Hematopoietic multipotent progenitor cell treated with erythropoietin and hydrocortisone succinate and interleukin-3 and kit ligand, for 6 days (in vitro differentiated cells): ENCODE measurements around the gene DNAH1.

Experiments
- DNase-seq: peaks from one replicate; pipeline ENCODE4 v3.0.0-alpha.2; 2015

DNAH1 gene

DNA sequence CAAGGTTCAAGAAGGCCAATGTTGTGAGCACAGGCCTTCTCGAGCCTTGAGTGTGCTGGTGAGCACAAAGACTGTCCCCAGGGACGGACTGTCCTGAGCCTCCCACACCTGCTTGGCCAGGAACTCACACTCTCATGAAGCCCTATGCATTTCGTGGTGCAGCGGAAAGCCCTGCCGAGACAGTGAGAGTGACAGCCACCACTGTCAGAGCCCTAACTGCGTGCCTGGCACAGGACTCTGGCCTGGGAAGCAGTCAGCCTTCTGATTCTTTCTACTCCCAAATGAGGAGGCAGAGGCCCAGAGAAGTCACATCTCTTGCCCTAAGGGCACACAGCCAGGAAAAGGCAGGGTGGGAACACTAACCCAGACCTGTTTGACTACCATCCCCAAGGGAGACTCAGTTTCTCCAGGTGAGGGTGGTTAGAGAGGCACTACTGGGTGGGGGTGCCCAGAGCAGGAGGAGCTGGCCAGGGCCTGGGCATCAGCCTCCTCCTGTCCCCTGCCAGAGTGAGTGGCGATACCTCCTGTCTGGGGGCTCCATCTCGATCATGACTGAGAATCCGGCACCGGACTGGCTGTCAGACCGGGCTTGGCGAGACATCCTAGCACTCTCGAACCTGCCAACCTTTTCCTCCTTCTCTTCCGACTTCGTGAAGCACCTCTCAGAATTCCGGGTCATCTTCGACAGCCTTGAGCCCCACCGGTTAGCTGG lies 78.0 kb downstream of the DNAH1 start:
- no peak for DNase-seq

DNA sequence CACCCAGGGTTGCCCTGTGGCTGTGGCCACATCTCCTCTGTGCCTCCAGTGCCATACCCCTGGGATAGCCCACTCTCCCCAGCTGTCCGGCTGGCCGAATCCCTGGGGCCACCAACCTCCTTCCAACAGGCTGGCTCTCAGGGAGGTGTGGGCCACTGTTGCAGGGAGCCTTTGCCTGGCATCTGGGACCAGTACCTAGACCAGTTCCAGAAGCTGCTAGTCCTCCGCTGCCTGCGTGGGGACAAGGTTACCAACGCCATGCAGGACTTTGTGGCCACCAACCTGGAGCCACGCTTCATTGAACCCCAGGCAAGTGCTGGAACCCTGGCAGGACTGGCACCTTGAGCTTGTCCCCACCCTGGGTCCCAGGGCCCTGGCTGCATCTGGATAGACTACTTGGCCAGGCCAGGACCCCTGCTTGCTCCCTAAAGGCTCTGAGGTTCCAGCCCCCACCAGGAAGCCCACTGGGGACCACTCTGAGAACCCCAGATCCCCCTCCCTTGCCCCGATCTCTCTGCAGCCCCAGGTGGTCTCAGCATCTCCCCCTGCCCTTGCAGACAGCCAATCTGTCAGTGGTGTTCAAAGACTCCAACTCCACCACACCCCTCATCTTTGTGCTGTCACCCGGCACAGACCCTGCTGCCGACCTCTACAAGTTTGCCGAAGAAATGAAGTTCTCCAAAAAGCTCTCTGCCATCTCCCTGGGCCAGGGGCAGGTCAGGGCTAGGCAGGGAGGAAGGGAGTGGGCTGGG lies 78.8 kb downstream of the DNAH1 start:
- DNase-seq: no peak

DNA sequence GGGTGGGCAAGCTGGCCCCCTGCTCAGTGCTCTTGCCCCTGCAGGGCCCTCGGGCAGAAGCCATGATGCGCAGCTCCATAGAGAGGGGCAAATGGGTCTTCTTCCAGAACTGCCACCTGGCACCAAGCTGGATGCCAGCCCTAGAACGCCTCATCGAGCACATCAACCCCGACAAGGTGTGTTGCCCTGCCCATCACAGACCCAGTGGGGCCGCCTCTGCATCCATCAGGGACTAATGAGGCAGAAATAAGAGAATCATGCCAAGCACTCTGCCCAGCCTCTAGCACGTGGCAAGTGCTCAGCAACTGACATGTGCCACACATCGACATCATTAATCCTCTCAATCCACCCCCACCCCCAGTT lies 79.4 kb downstream of the DNAH1 start:
- DNase-seq: no peak

DNA sequence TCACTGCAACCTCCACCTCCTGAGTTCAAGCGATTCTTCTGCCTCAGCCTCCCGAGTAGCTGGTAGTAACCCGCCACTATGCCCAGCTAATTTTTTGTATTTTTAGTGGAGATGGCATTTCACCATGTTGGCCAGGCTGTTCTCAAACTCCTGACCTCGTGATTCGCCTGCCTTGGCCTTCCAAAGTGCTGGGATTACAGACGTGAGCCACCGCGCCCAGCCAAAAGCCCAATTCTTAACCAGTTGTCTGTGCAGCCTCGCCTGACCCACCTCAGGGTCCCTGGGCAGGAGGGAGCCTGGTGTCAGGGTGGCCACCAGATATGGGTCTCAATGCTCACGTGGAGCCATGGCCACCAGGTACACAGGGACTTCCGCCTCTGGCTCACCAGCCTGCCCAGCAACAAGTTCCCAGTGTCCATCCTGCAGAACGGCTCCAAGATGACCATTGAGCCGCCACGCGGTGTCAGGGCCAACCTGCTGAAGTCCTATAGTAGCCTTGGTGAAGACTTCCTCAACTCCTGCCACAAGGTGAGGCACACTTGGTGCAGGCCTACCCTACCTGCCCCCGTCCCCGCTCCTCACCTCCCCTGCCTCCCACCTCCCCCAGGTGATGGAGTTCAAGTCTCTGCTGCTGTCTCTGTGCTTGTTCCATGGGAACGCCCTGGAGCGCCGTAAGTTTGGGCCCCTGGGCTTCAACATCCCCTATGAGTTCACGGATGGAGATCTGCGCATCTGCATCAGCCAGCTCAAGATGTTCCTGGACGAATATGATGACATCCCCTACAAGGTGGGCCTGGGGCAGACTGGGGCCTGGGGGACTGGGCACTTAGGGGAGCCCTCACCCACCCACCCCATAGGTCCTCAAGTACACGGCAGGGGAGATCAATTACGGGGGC lies 80.1 kb downstream of the DNAH1 start:
- DNase-seq: no peak

DNA sequence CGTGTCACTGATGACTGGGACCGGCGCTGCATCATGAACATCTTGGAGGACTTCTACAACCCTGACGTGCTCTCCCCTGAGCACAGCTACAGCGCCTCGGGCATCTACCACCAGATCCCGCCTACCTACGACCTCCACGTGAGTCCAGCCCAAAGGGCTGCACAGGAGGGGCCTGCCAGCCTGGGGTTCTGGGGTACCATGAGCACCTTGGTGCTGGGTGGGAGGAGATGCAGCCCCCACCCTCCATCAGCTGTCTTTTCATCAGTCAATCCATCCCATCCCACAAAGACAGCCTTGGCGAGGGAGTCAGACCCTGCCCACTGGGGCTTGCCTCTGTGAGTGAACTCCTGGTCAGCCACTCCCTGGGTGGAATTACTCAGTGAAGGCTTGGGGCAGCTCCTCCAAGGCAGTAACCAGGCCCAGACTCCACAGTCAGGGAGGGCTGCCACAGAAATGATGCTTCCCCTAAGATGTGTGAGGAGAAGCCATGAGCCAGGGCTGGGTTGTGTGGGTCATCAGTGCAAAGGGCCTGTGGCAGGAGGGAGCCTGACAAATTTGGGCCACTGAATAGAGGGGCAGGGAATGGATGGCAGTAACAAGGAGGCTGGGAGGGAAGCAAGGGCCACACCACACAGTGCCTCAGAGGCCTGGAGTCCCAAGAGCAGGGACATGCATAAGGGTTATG lies 80.9 kb downstream of the DNAH1 start:
- DNase-seq: no peak

DNA sequence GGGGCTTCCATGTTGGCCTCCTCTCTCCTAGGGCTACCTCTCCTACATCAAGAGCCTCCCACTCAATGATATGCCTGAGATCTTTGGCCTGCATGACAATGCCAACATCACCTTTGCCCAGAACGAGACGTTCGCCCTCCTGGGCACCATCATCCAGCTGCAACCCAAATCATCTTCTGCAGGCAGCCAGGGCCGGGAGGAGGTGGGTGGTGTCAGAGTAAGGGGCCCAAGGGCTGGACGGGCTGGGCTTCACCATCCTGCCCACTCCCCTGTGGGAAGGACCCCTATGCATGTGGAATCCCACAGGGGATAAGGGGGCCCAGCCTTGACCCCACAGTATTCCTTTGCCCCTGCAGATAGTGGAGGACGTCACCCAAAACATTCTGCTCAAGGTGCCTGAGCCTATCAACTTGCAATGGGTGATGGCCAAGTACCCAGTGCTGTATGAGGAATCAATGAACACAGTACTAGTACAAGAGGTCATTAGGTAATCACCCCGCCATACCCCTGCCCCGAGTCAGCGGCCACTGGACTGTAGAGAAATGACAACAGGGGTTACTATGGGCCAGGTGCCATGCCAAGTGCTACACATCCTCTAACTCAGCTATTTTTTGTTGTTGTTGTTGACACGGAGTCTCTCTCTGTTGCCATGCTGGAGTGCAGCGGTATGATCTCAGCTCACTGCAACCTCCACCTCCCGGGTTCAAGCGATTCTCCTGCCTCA lies 81.7 kb downstream of the DNAH1 start:
- DNase-seq: no peak

DNA sequence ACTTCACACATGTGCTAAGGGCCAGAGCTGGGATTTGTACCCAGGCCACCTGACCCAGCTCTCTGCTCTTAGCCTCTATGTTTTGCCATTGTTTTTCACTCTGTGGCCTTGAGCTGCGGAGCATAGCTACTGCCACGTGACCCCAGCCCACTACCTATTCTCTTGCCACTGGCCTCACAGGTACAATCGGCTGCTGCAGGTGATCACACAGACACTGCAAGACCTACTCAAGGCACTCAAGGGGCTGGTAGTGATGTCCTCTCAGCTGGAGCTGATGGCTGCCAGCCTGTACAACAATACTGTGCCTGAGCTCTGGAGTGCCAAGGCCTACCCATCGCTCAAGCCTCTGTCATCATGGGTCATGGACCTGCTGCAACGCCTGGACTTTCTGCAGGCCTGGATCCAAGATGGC lies 82.6 kb downstream of the DNAH1 start:
- no peak for DNase-seq

DNA sequence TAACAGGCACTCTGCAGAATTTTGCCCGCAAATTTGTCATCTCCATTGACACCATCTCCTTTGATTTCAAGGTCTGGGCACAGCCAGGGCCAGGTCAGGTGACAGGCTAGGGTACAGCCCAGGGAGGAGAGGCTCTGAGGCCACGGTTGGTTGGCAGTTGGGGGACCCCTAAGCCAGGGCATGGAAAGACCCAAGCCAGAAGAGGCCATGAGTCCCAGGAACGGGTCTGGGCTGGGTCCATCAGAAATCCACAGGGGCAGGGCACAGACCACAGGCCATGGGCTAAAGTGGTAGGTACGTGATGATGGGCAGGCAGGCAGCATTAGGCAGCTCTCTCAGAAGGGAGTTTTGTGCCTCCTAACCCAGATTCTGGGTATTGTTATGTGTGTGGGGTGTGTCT lies 83.0 kb downstream of the DNAH1 start:
- no peak for DNase-seq

DNA sequence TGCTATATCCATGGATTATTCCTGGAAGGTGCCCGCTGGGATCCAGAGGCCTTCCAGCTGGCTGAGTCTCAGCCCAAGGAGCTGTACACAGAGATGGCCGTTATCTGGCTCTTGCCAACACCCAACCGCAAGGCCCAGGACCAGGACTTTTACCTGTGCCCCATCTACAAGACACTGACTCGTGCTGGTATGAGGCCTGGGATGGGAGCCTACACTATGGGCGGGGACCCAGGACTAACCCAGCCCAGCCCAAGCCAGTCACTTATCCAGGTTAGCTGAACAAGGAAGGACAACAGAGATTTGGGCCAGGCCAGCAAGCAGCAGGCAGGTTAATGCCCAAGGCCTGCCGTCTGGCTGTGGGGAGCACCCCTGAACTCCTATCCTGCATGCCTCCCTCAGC lies 83.5 kb downstream of the DNAH1 start:
- no peak for DNase-seq

DNA sequence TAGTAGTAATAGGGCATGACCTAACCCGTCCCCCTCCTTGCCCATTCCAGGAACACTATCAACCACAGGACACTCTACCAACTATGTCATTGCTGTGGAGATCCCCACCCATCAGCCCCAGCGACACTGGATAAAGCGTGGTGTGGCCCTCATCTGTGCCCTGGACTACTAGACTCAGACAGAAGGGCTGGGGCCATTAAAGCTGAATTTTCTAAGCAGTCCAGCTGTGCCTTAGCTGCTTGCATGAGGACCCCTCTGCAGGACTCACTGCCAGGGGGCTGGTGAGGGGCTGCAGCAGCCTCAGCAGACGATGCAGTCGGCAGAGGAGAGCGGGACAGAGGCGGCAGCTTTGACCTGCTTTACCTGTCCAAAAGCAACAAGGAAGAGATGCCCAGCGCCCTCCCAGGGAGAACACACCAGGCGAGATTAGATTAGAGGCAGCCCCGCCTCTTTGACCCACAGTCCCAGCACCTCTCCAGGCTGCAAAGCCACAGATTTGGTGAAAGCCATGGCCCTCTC lies 84.2 kb downstream of the DNAH1 start:
- peak; percentile 85 for DNase-seq

DNA sequence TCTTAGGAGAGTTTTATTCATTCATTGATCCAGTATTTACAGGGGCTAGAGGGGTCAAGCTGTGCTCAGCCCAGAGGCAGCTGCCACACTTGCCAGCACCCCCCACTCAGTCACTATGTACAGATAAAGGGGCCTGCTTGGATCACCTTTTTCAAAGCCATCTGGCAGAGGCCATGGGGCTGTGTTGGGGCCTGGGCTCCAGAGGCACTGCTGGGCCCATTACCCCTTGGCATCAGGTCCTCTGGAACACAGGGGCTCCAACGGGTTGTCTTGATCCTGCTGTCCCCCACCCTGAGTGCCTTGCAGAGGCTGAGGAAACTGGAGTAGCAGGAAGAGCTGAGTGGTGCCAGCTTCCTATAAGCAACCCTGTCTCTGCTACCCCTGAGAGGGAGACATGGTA lies 84.9 kb downstream of the DNAH1 start:
- DNase-seq: no peak

DNA sequence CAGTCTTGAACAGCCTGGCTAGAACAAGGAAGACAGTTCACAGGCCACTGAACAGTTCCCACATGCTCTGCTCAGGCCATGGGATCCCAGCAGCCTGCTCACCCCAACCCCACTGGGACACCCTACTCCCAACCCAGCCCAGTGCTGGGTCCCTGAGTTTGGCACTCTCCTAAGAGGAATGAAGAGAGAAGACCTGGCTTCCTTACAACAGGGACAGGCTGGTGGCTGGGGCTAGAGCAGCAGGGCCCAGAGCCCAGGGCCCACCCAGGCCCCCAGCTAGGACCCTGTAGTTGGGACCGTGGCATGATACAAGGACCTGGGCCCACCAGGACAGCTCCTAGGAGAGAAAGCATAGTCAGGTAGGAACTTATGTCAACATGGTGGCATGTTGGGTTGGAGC lies 85.4 kb downstream of the DNAH1 start:
- DNase-seq: no peak

DNA sequence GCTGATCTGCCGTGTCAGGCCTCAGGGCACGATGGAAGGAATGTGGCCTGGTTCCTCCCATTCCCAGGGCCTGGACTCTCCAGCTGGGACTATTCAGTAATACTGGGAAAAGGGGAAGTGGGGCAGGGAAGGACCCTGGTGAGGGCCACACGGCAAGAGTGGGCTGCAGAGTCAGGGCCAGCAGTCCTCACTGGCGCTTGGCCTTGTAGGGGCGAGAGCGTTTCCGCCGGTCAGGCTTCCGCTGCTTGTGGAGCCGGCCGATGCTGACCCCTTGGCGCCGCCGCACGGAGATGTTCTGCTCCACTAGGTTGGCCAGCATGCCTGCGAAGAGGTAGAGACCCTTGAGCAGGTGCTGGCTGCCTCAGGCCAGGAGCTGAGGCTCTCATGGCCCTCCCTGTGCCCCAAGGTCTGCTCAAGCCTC lies 86.0 kb downstream of the DNAH1 start:
- DNase-seq: no peak

DNA sequence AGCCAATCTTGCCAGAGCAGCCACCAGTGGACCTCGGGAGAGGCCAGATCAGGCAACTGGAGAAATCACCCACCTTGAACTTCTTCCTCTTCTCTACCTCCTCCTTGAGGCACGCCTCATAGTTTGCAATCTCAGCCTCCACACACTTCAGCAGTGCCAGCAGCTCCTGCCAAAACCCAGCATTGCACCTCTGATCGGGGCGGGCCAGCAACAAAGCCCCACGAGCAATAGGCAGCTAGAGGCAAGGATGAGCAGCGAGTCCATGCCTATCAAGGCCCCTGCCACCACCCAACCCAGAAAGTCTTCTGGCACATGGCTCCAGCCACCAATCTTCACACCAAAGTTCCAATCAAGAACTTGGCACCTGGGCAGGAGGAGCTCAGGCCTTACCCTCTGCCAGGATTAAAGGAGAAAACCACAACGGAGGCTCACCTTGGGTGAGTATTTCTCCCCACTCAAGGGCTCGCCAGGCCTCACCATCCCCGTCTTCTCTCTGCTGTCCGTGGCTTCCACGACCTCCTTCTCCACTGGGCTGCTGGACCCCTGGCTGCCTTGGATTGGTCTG lies 86.7 kb downstream of the DNAH1 start:
- no peak for DNase-seq

DNA sequence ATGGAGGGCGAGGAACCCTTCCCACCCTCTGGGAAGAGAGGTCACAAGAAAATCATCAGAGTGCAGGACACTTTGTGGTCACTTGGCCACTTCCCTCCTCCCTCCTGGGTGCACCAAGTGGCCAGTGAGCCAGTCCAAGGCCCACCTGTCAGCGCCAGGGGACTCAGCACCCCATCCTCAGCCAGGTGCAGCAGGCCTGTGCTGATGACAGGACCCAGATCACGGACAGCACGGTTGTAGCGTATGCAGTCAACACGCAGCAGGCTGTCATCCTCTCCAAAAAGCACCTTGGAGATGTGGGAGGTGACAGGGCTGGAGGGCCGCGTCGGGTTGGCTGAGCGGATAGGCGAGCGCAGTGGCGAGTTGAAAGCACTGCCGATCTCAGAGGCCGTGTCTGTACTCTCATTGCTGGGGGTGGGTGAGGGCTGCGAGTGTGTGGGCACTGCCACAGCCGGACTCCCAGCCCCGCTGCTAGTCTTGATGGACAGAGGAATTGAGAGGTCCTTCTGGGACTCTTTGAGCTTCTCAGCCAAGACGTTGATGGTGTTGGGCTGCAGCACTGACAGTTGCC lies 87.2 kb downstream of the DNAH1 start:
- no peak for DNase-seq

DNA sequence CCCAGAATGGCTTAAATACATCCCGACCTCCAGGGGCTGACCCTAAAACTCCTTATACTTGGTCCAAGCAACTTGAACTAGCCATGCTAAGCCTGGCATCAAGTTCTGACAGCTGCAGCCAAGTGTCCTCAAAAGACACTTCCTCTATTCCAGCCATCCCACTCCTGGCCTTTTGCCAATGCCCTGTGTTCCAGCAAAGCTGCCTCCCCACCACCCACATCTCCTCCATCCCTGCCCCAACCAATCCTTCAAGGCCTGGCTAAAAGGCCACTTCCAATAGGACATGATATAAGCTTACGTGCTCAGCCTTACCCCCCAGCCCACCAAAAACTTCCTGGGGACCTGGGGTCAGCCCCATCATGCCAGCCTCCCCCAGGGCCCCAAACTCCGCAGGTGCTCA lies 87.8 kb downstream of the DNAH1 start:
- DNase-seq: no peak

DNA sequence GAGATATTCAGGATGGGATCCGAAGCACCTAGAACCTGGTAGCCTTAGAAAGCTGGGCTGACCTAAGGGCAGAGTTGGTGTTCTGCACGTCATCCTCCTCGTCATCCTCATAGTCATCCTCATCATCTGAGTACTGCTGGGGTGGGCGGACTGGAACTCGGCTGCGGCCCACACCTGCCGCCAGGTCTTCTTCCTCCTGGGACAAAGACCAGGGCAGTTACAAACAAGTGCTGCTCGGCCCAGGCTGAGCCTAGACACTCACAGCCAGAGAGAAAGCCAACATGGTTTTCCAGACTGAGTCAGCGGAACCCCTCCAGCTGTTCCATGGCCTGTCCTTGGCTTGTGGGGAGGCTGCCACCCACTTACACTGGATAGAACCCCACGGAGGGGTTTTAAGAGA lies 88.3 kb downstream of the DNAH1 start:
- DNase-seq: no peak

DNA sequence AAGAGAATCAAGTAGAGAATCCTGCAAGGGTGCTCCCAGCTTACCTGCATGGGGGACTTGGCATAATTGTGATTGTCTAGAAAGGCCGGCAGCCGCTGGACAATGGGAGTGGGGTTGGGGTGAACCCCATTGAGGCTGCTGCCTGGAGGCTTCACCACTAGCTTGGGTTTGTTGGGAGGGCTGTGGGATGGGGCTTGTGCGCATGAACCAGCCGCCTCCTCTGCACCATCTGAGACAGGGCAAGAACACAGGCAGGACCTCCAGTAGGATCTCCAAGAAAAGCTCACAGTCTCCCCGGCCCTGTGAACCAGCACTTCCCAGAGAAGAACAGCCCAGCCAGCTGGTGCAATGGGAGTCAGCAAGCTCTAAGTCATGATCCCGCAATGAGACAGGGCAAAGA lies 88.9 kb downstream of the DNAH1 start:
- no peak for DNase-seq

DNA sequence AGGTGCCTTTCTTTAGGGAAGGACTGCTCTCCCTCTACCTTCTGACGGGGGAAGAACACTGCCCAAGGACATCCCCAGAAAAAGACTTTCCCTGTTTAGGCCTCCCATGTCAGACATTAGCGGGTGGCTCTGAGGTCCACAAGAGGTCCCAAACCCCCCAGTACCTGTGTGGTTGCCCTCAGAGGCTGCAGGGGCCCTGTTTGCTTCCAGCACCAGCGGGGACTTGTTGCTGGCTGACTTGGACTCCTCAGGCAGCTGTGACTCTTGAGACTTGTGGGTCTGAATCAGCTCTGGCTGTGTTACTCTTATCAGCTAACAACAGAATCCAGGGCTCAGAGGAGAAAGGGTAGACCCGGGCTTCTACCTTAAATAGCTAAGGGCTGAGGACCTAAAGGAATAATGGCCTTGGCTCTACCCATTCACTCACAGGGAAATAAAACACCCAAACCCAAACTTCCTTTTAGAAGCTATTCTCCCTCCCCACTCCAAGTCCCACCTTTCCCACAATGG lies 89.5 kb downstream of the DNAH1 start:
- DNase-seq: peak; percentile 82

DNA sequence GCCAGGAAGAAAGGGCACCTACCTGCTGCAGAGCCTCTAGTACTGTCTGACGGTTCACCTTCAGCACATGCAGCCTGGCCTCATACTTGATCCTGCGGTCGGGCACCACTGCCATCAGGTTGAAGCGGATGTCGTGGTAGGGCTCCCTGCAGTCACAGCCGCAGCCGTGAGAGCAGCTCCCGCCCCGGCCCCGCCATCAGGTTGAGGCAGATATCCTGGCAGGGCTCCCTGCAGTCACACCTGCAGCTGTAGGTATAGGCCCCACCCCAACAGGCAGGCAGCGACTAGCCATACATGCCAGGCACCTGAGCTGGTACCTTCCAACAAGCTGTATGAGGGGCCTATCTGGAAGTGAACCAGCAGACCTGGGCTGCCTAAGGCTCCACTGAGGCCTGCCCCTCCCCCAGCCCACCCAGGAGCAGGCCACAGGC lies 90.1 kb downstream of the DNAH1 start:
- no peak for DNase-seq
